Dendritic cell treated with granulocyte-macrophage colony-stimulating factor and Interleukin-4, amounts not matched to agents 40 ng/mL and 50 ng/mL, for 4 days (primary cell): Measurements from ENCODE around the gene GAN.
"Not testable (repeated sequence)": the region's sequence is repeated elsewhere in the genome, so short reads cannot be mapped to it uniquely, and the experiment has no call there.

Experiments
- H3K27ac Mint-ChIP-seq: one replicate; pipeline ENCODE4 v1.8.0; 2022; ENCODE audit warnings: mild to moderate bottlenecking, mixed read lengths
- H3K27me3 Mint-ChIP-seq: one replicate; pipeline ENCODE4 v1.8.0; 2022; ENCODE audit warnings: mild to moderate bottlenecking, mixed read lengths
- H3K36me3 Mint-ChIP-seq: one replicate; pipeline ENCODE4 v1.8.0; 2022; ENCODE audit warnings: low read depth, mixed read lengths
- H3K4me1 Mint-ChIP-seq: one replicate; pipeline ENCODE4 v1.8.0; 2022; ENCODE audit warnings: low read depth, mixed read lengths
- H3K4me3 Mint-ChIP-seq: one replicate; pipeline ENCODE4 v1.8.0; 2022; ENCODE audit warnings: mild to moderate bottlenecking, moderate library complexity, mixed read lengths
- H3K9me3 Mint-ChIP-seq: one replicate; pipeline ENCODE4 v1.8.0; 2022; ENCODE audit warnings: mixed read lengths
- intact Hi-C: fragments of 100-400 bp; cut with micrococcal nuclease; formaldehyde crosslinking; loops from one replicate; pipeline ENCODE4 v1.15.0; 2022

Gene GAN

GRCh38 chr16:81422153-81422552 lies 107.4 kb downstream of the GAN start:
- H3K27ac Mint-ChIP-seq, H3K27me3 Mint-ChIP-seq, H3K9me3 Mint-ChIP-seq, H3K4me3 Mint-ChIP-seq, H3K36me3 Mint-ChIP-seq, intact Hi-C loops: not testable (repeated sequence)
- peaks cover 29% of the 10 kb centered on the region for H3K4me1 Mint-ChIP-seq

GRCh38 chr16:81424771-81425170 lies 110.0 kb downstream of the GAN start:
- H3K9me3 Mint-ChIP-seq: no peaks in the 10 kb centered on the region
- intact Hi-C loops: no loop called here
- peak overlapping the region; percentile 78 for H3K27ac Mint-ChIP-seq
- no peaks in the 10 kb centered on the region for H3K36me3 Mint-ChIP-seq
- peaks cover 31% of the 10 kb centered on the region for H3K4me1 Mint-ChIP-seq
- H3K27me3 Mint-ChIP-seq: no peaks in the 10 kb centered on the region
- no peak overlapping the region for H3K4me3 Mint-ChIP-seq

- H3K27ac Mint-ChIP-seq: no peak overlapping the region
- intact Hi-C loops: no loop called here
- no peaks in the 10 kb centered on the region for H3K9me3 Mint-ChIP-seq
- H3K36me3 Mint-ChIP-seq: no peaks in the 10 kb centered on the region
- peaks cover 43% of the 10 kb centered on the region for H3K4me1 Mint-ChIP-seq
- H3K4me3 Mint-ChIP-seq: no peak overlapping the region
- no peaks in the 10 kb centered on the region for H3K27me3 Mint-ChIP-seq
These were observed 112.5 kb downstream of the GAN start for GRCh38 chr16:81427219-81427618.

- Mint-ChIP-seq H3K4me1 (peaks cover 54% of the 10 kb centered on the region), H3K27ac (peak overlapping the region; percentile 14), H3K4me3 (no peak overlapping the region), H3K9me3 (no peaks in the 10 kb centered on the region), H3K36me3 (no peaks in the 10 kb centered on the region), H3K27me3 (no peaks in the 10 kb centered on the region)
- intact Hi-C loops: no loop called here
These were observed 114.3 kb downstream of the GAN start for GRCh38 chr16:81429045-81429521.

- Mint-ChIP-seq H3K27ac (peak overlapping the region; percentile 81), H3K4me1 (peaks cover 50% of the 10 kb centered on the region), H3K27me3 (no peaks in the 10 kb centered on the region), H3K9me3 (no peaks in the 10 kb centered on the region), H3K36me3 (no peaks in the 10 kb centered on the region), H3K4me3 (no peak overlapping the region)
- intact Hi-C loops: no loop called here
These were observed 117.0 kb downstream of the GAN start for GRCh38 chr16:81431554-81432353.

GRCh38 chr16:81432937-81433557 lies 118.3 kb downstream of the GAN start:
- H3K4me1 Mint-ChIP-seq: peaks cover 59% of the 10 kb centered on the region
- no peaks in the 10 kb centered on the region for H3K36me3 Mint-ChIP-seq
- H3K27ac Mint-ChIP-seq: peak overlapping the region; percentile 81
- intact Hi-C loops: no loop called here
- H3K9me3 Mint-ChIP-seq: no peaks in the 10 kb centered on the region
- no peaks in the 10 kb centered on the region for H3K27me3 Mint-ChIP-seq
- no peak overlapping the region for H3K4me3 Mint-ChIP-seq

GRCh38 chr16:81435103-81435502 lies 120.3 kb downstream of the GAN start:
- intact Hi-C loops: no loop called here
- Mint-ChIP-seq H3K36me3 (no peaks in the 10 kb centered on the region), H3K4me3 (no peak overlapping the region), H3K4me1 (peaks cover 55% of the 10 kb centered on the region), H3K27me3 (peaks cover 6% of the 10 kb centered on the region), H3K9me3 (no peaks in the 10 kb centered on the region), H3K27ac (peak overlapping the region; percentile 57)

- Mint-ChIP-seq H3K9me3 (no peaks in the 10 kb centered on the region), H3K36me3 (no peaks in the 10 kb centered on the region), H3K4me3 (no peak overlapping the region), H3K27me3 (peaks cover 6% of the 10 kb centered on the region), H3K4me1 (peaks cover 55% of the 10 kb centered on the region), H3K27ac (peak overlapping the region; percentile 57)
- intact Hi-C loops: no loop called here
These were observed 120.8 kb downstream of the GAN start for GRCh38 chr16:81435567-81435966.

GRCh38 chr16:81436386-81436785 lies 121.6 kb downstream of the GAN start:
- Mint-ChIP-seq H3K36me3 (no peaks in the 10 kb centered on the region), H3K9me3 (no peaks in the 10 kb centered on the region), H3K27ac (no peak overlapping the region), H3K4me1 (peaks cover 51% of the 10 kb centered on the region), H3K27me3 (peaks cover 13% of the 10 kb centered on the region), H3K4me3 (no peak overlapping the region)
- intact Hi-C loops: no loop called here

- H3K4me3 Mint-ChIP-seq: no peak overlapping the region
- no peaks in the 10 kb centered on the region for H3K9me3 Mint-ChIP-seq
- H3K36me3 Mint-ChIP-seq: no peaks in the 10 kb centered on the region
- H3K27me3 Mint-ChIP-seq: peaks cover 19% of the 10 kb centered on the region
- peaks cover 44% of the 10 kb centered on the region for H3K4me1 Mint-ChIP-seq
- intact Hi-C loops: no loop called here
- H3K27ac Mint-ChIP-seq: peak overlapping the region; percentile 50
These were observed 123.1 kb downstream of the GAN start for GRCh38 chr16:81437865-81438264.
